MM.1S (cell line): ENCODE results near the gene ANGEL2.
"Not testable (repeated sequence)": the region's sequence is repeated elsewhere in the genome, so short reads cannot be mapped to it uniquely, and the experiment has no call there.

ENCODE experiments used
- DNase-seq: peaks from one replicate; pipeline ENCODE4 v3.0.0-alpha.2; 2015
- H2AFZ ChIP-seq: fragments of 300-600 bp; sonication (generic); 2 replicates; pipeline ENCODE4 v1.6.0; 2016; ENCODE audit warnings: antibody characterized with exemption, low read length
- H3F3A ChIP-seq: fragments of 300-600 bp; sonication (generic); 2 replicates; pipeline ENCODE4 v1.6.1; 2016; ENCODE audit warnings: mild to moderate bottlenecking, antibody characterized with exemption, low read length, moderate library complexity, mixed read lengths; ENCODE audit not compliant: insufficient read depth
- H3K27ac ChIP-seq: fragments of 300-600 bp; sonication (generic); 2 replicates; pipeline ENCODE4 v1.5.1; 2016; ENCODE audit warnings: mild to moderate bottlenecking, low read length
- H3K27me3 ChIP-seq: fragments of 300-600 bp; sonication (generic); replicated peaks from 2 replicates; pipeline ENCODE4 v1.6.0; 2016; ENCODE audit warnings: low read length; ENCODE audit not compliant: insufficient read depth
- H3K36me3 ChIP-seq: fragments of 300-600 bp; sonication (generic); replicated peaks from 2 replicates; pipeline ENCODE4 v1.6.1; 2016; ENCODE audit warnings: mild to moderate bottlenecking, low read length, mixed read lengths; ENCODE audit not compliant: insufficient read depth
- H3K4me1 ChIP-seq: fragments of 300-600 bp; sonication (generic); 2 replicates; pipeline ENCODE4 v1.6.1; 2016; ENCODE audit warnings: low read length, mixed read lengths
- H3K4me2 ChIP-seq: fragments of 300-600 bp; sonication (generic); 2 replicates; pipeline ENCODE4 v1.6.0; 2016; ENCODE audit warnings: low read depth, low read length
- H3K4me3 ChIP-seq: fragments of 300-600 bp; sonication (generic); 2 replicates; pipeline ENCODE4 v1.5.1; 2016; ENCODE audit warnings: low read length, mixed read lengths
- H3K79me2 ChIP-seq: fragments of 300-600 bp; sonication (generic); 2 replicates; pipeline ENCODE4 v1.6.1; 2016; ENCODE audit warnings: mixed run types, low read length, mixed read lengths
- H3K9ac ChIP-seq: fragments of 300-600 bp; sonication (generic); 2 replicates; pipeline ENCODE4 v1.6.1; 2016; ENCODE audit warnings: low read length, mixed read lengths
- H3K9me2 ChIP-seq: fragments of 300-600 bp; sonication (generic); replicated peaks from 2 replicates; pipeline ENCODE4 v1.6.1; 2016; ENCODE audit warnings: mild to moderate bottlenecking, low read length, mixed read lengths; ENCODE audit not compliant: insufficient read depth
- H3K9me3 ChIP-seq: fragments of 300-600 bp; sonication (generic); replicated peaks from 2 replicates; pipeline ENCODE4 v1.6.1; 2016; ENCODE audit warnings: mild to moderate bottlenecking, low read length, mixed read lengths; ENCODE audit not compliant: insufficient read depth
- H4K20me1 ChIP-seq: fragments of 300-600 bp; sonication (generic); 2 replicates; pipeline ENCODE4 v1.6.1; 2016; ENCODE audit warnings: mild to moderate bottlenecking, low read length, moderate library complexity, mixed read lengths; ENCODE audit not compliant: insufficient read depth
- EZH2 ChIP-seq: fragments of 300-600 bp; sonication (generic); optimal IDR thresholded peaks from 2 replicates; pipeline ENCODE3; 2017; ENCODE audit warnings: low read depth, mild to moderate bottlenecking, antibody characterized with exemption, low read length, mixed read lengths
- EZH2phosphoT487 ChIP-seq: fragments of 300-600 bp; sonication (generic); IDR thresholded peaks from 2 replicates; pipeline ENCODE4 v1.6.1; 2018; ENCODE audit warnings: antibody characterized with exemption, low read length
- TF ChIP-seq, protein P1 (sequence below): fragments of 300-600 bp; sonication (generic); IDR thresholded peaks from 2 replicates; pipeline ENCODE4 v1.5.1; 2016; ENCODE audit warnings: antibody characterized with exemption, low read length, mixed read lengths

Gene ANGEL2

GRCh38 chr1:212994926-212995325 is 20.7 kb downstream of the ANGEL2 start:
- peaks cover 5% of the 10 kb centered on the region; the same call in 1 of the 2 replicates for H3K36me3 ChIP-seq
- H3K4me2 ChIP-seq = no peak overlapping the region
- no peak overlapping the region for H3K4me3 ChIP-seq
- H3F3A ChIP-seq = no peaks in the 10 kb centered on the region
- no peaks in the 10 kb centered on the region for H3K9me2 ChIP-seq
- no peaks in the 10 kb centered on the region for H3K9me3 ChIP-seq
- H3K9ac ChIP-seq = no peak overlapping the region
- no peak for DNase-seq
- no peaks in the 10 kb centered on the region for H3K4me1 ChIP-seq
- H4K20me1 ChIP-seq = no peaks in the 10 kb centered on the region
- no peak overlapping the region for H3K27ac ChIP-seq
- TF ChIP-seq EZH2phosphoT487 (no peak), EZH2 (no peak)
- TF ChIP-seq, protein P1, sequence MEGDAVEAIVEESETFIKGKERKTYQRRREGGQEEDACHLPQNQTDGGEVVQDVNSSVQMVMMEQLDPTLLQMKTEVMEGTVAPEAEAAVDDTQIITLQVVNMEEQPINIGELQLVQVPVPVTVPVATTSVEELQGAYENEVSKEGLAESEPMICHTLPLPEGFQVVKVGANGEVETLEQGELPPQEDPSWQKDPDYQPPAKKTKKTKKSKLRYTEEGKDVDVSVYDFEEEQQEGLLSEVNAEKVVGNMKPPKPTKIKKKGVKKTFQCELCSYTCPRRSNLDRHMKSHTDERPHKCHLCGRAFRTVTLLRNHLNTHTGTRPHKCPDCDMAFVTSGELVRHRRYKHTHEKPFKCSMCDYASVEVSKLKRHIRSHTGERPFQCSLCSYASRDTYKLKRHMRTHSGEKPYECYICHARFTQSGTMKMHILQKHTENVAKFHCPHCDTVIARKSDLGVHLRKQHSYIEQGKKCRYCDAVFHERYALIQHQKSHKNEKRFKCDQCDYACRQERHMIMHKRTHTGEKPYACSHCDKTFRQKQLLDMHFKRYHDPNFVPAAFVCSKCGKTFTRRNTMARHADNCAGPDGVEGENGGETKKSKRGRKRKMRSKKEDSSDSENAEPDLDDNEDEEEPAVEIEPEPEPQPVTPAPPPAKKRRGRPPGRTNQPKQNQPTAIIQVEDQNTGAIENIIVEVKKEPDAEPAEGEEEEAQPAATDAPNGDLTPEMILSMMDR = no peak
- no peaks in the 10 kb centered on the region for H3K27me3 ChIP-seq
- 0 out of 2 replicates have a peak, but pooled peaks cover 2% of the 10 kb centered on the region for H3K79me2 ChIP-seq
- no peak overlapping the region for H2AFZ ChIP-seq

DNA sequence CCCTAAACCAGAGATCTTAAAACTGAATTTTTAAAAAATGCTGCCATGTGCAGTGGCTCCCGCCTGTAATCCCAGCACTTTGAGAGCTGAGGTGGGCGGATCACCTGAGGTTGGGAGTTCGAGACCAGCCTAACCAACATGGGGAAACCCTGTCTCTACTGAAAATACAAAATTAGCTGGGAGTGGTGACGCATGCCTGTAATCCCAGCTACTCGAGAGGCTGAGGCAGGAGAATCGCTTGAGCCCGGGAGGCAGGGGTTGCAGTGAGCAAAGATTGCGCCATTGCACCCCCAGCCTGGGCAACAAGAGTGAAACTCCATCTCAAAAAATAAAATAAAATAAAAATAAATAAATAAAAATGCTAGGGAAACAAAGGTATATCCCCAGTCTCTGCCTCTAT is 21.7 kb downstream of the ANGEL2 start:
- not testable (repeated sequence) for H4K20me1 ChIP-seq, H3K27me3 ChIP-seq, H3K9me2 ChIP-seq, H3F3A ChIP-seq, H3K4me3 ChIP-seq, H3K27ac ChIP-seq, H3K4me2 ChIP-seq, H3K79me2 ChIP-seq, H2AFZ ChIP-seq, H3K9me3 ChIP-seq, H3K36me3 ChIP-seq, H3K9ac ChIP-seq, DNase-seq, H3K4me1 ChIP-seq

- Histone ChIP-seq H3F3A (no peaks in the 10 kb centered on the region), H3K9me3 (no peaks in the 10 kb centered on the region), H3K4me2 (no peak overlapping the region), H3K9ac (no peak overlapping the region), H2AFZ (no peak overlapping the region), H3K4me1 (no peaks in the 10 kb centered on the region), H3K4me3 (no peak overlapping the region), H3K9me2 (no peaks in the 10 kb centered on the region), H3K27ac (no peak overlapping the region), H3K36me3 (peaks cover 8% of the 10 kb centered on the region; the same call in 1 of the 2 replicates), H4K20me1 (no peaks in the 10 kb centered on the region), H3K27me3 (no peaks in the 10 kb centered on the region), H3K79me2 (0 out of 2 replicates have a peak, but pooled peaks cover 2% of the 10 kb centered on the region)
- TF ChIP-seq, protein P1 = no peak
- TF ChIP-seq EZH2 (no peak), EZH2phosphoT487 (no peak)
- DNase-seq = no peak
These were observed 25.4 kb downstream of the ANGEL2 start for GRCh38 chr1:212990276-212990675.

DNA sequence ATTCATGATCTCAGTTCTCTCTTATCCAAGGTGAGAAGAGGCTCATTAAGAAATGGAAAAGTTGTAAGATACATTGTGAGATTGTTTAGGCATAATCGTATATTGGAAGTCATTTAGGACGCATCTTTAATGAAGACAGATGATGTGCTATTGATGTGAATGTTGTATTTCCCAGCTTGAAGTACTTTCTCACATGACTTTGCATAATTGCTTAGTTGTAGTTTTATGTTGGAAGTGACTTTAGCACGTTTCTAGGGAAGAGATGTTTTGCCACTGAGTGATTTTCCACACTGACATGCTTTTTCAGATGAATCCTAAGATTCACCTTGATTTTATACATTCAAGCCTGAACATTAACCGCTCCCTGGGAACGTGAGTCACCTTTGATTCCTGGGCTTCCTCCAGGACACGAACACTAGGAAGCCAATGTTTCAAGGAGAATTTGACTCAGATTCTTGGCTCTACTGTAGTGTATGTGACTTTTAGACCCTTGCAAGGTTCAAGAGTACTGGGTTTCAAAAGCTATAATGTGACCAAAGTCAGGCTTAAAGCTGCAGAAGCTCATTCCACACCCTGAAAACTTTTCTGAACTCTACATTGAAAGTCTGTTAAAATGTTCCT is 27.9 kb downstream of the ANGEL2 start:
- no peaks in the 10 kb centered on the region for H3K27me3 ChIP-seq
- H2AFZ ChIP-seq = no peak overlapping the region
- H4K20me1 ChIP-seq = no peaks in the 10 kb centered on the region
- no peak overlapping the region for H3K4me3 ChIP-seq
- H3K4me1 ChIP-seq = no peaks in the 10 kb centered on the region
- DNase-seq = no peak
- H3K79me2 ChIP-seq = no peaks in the 10 kb centered on the region
- no peak overlapping the region for H3K4me2 ChIP-seq
- H3F3A ChIP-seq = no peaks in the 10 kb centered on the region
- H3K27ac ChIP-seq = no peak overlapping the region
- TF ChIP-seq EZH2phosphoT487 (no peak), EZH2 (no peak)
- TF ChIP-seq, protein P1 = no peak
- H3K9ac ChIP-seq = no peak overlapping the region
- no peaks in the 10 kb centered on the region for H3K9me2 ChIP-seq
- 0 out of 2 replicates have a peak, but pooled peaks cover 8% of the 10 kb centered on the region for H3K36me3 ChIP-seq
- no peaks in the 10 kb centered on the region for H3K9me3 ChIP-seq
